Loucy (cell line): ENCODE results near the gene MUS81.

ENCODE experiments used
- CTCF ChIP-seq: fragments of 200-600 bp; sonication (generic); conservative IDR thresholded peaks from 2 replicates; pipeline ENCODE4 v1.5.1; 2014; ENCODE audit warnings: mild to moderate bottlenecking, antibody characterized with exemption, low read length
- EZH2phosphoT487 ChIP-seq: fragments of 200-600 bp; IDR thresholded peaks from 2 replicates; pipeline ENCODE4 v1.6.1; 2018; ENCODE audit warnings: antibody characterized with exemption, mild to moderate bottlenecking, moderate library complexity, borderline replicate concordance

DNA sequence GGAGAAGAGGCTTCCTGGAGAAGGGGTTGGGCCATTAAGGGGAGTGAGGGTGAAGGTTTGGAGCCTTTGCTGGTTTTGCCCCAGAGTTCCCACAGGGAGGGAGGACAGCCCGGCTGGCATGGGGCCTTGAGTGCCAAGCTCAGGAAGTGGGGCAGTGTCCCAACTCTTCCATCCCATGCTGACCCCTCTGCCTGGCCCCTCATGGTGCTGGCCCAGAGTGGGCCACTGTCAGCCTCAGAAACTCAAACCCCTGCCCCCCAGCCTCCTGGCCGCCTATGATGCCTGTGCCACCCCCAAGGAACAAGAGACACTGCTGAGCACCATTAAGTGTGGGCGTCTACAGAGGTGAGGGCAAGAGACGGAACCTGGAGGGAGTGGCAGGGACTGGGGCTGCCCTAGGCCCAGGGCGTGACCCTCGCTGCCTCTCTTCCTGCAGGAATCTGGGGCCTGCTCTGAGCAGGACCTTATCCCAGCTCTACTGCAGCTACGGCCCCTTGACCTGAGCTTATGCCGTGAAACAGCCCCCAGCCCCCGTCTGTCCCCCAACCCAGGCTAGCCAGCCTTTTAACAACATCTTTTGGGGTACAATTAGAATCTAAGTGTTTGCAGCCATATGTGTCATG is 5.4 kb downstream of the MUS81 start:
- TF ChIP-seq CTCF (no peak), EZH2phosphoT487 (no peak)
